Activated B cell treated with CpG ODN at 0.5 μM for 24 hours (primary cell): ENCODE measurements around the gene SSBP2. TPM values are rescaled to one million over a fixed set of nuclear protein-coding genes. Genes with fewer than 3 reads are reported as not detected.
A peak's percentile ranks its signal among the peaks of the same experiment; 100 is the strongest.

Experiments
- ATAC-seq: fragments of 200-7000 bp; cut with Tn5 transposase; one replicate; pipeline ENCODE4 v1.10.0; 2021; ENCODE audit warnings: low read depth, mild to moderate bottlenecking, moderate library complexity
- CTCF ChIA-PET: fragments of 350-600 bp; sonication (Branson Sonifier 250); formaldehyde crosslinking; loops from one replicate; lab custom pipeline; 2021; ENCODE audit warnings: antibody characterized with exemption; lab: Charles Lee
- POLR2A ChIA-PET: fragments of 350-600 bp; sonication (Branson Sonifier 250); formaldehyde crosslinking; loops from one replicate; lab custom pipeline; 2021; ENCODE audit warnings: antibody characterized with exemption; lab: Charles Lee
- DNase-seq: peaks from one replicate; pipeline ENCODE4 v3.0.0; 2022
- H3K27ac Mint-ChIP-seq: one replicate; pipeline ENCODE4 v1.8.0; 2020; ENCODE audit warnings: mixed read lengths
- H3K27me3 Mint-ChIP-seq: one replicate; pipeline ENCODE4 v1.8.0; 2021; ENCODE audit warnings: mixed read lengths
- H3K36me3 Mint-ChIP-seq: one replicate; pipeline ENCODE4 v1.8.0; 2021; ENCODE audit warnings: low read depth, mixed read lengths
- H3K4me1 Mint-ChIP-seq: one replicate; pipeline ENCODE4 v1.8.0; 2021; ENCODE audit warnings: mixed read lengths
- H3K4me3 Mint-ChIP-seq: one replicate; pipeline ENCODE4 v1.8.0; 2020; ENCODE audit warnings: mild to moderate bottlenecking, mixed read lengths
- H3K9me3 Mint-ChIP-seq: one replicate; pipeline ENCODE4 v1.8.0; 2020; ENCODE audit warnings: mixed read lengths
- CTCF ChIP-seq: fragments of 200-600 bp; IDR thresholded peaks from one replicate; pipeline ENCODE4 v1.8.0; 2022; ENCODE audit warnings: antibody characterized with exemption, mild to moderate bottlenecking
- intact Hi-C: fragments of 100-400 bp; cut with micrococcal nuclease; formaldehyde crosslinking; loops from one replicate; pipeline ENCODE4 v1.15.1; 2024
- total RNA-seq: library from RNA; stranded (reverse); gene quantifications from 2 replicates; pipeline ENCODE4 v1.2.3, GENCODE V29; 2022

The SSBP2 gene
- total RNA-seq, 1 donor from 2014 or later: 26.2 TPM

GRCh38 chr5:81783401-81783800 is 32.5 kb upstream of the SSBP2 start:
- intact Hi-C loops: no loop called here
- CTCF ChIA-PET: no interaction called here
- ATAC-seq: no peak

GRCh38 chr5:81782811-81783210 is 31.9 kb upstream of the SSBP2 start:
- ChIA-PET POLR2A (no interaction called here), CTCF (no interaction called here)
- Mint-ChIP-seq H3K36me3 (peaks cover 1% of the 10 kb centered on the region), H3K9me3 (no peaks in the 10 kb centered on the region), H3K4me3 (no peak overlapping the region), H3K27ac (no peak overlapping the region), H3K4me1 (peaks cover 23% of the 10 kb centered on the region), H3K27me3 (no peaks in the 10 kb centered on the region)
- DNase-seq: no peak
- intact Hi-C loops: no loop called here
- no peak for TF ChIP-seq CTCF
- ATAC-seq: no peak

More at GRCh38 chr5:81783401-81783800, 32.5 kb upstream of the SSBP2 start:
- Mint-ChIP-seq H3K36me3 (peaks cover 1% of the 10 kb centered on the region), H3K27me3 (no peaks in the 10 kb centered on the region), H3K9me3 (no peaks in the 10 kb centered on the region), H3K27ac (no peak overlapping the region), H3K4me3 (no peak overlapping the region), H3K4me1 (peaks cover 20% of the 10 kb centered on the region)
- TF ChIP-seq CTCF: no peak
- POLR2A ChIA-PET: no interaction called here
- no peak for DNase-seq

- CTCF ChIA-PET: interaction anchor here (0.6 to 1.6 kb wide), 2 partner anchors 48 to 59 kb away, joined by 3 read pairs; no protein-coding TSS in a partner anchor
These were observed 29.0 kb upstream of the SSBP2 start for GRCh38 chr5:81779916-81780266.

GRCh38 chr5:81779125-81779915 is 28.4 kb upstream of the SSBP2 start:
- Mint-ChIP-seq H3K4me3 (peak overlapping the region; percentile 86), H3K27ac (peak overlapping the region; percentile 95)

More at GRCh38 chr5:81779916-81780266, 29.0 kb upstream of the SSBP2 start:
- Mint-ChIP-seq H3K4me3 (peak overlapping the region; percentile 86), H3K27me3 (no peaks in the 10 kb centered on the region), H3K27ac (peak overlapping the region; percentile 95), H3K4me1 (peaks cover 26% of the 10 kb centered on the region), H3K9me3 (no peaks in the 10 kb centered on the region), H3K36me3 (peaks cover 1% of the 10 kb centered on the region)
- DNase-seq (no peak), ATAC-seq (no peak)
- POLR2A ChIA-PET: interaction anchor here (0.7 to 3.7 kb wide), 6 partner anchors 19 to 192 kb away, joined by 3 to 54 read pairs (median 4); partner anchors contain the start of genes ATG10 and SSBP2
- intact Hi-C loops: loop anchor here (1.0 to 2.0 kb wide), 2 partner anchors 29 to 73 kb away; partner anchors contain the start of gene SSBP2
- TF ChIP-seq CTCF: no peak

More at GRCh38 chr5:81779125-81779915, 28.4 kb upstream of the SSBP2 start:
- no peaks in the 10 kb centered on the region for H3K27me3 Mint-ChIP-seq
- peaks cover 1% of the 10 kb centered on the region for H3K36me3 Mint-ChIP-seq
- CTCF ChIA-PET: no interaction called here
- ATAC-seq (peak; percentile 94), DNase-seq (peak; percentile 26)
- POLR2A ChIA-PET: interaction anchor here (0.7 to 3.7 kb wide), 6 partner anchors 18 to 192 kb away, joined by 3 to 54 read pairs (median 4); partner anchors contain the start of genes ATG10 and SSBP2
- H3K4me1 Mint-ChIP-seq: peaks cover 26% of the 10 kb centered on the region
- H3K9me3 Mint-ChIP-seq: no peaks in the 10 kb centered on the region
- intact Hi-C loops: loop anchor here (1.0 to 2.0 kb wide), 2 partner anchors 28 to 73 kb away; partner anchors contain the start of gene SSBP2
- TF ChIP-seq CTCF: no peak
